NCI-H2196 treated with DMSO at 0.1 percent for 48 hours (cell line): ENCODE data around the gene TMCC2.

Experiments used
- DNase-seq: peaks from one replicate; lab custom pipeline; 2025; ENCODE audit not compliant: unreplicated experiment; lab: John Stamatoyannopoulos, UW

Gene TMCC2

GRCh38 chr1:205319081-205320018 lies 91.6 kb downstream of the TMCC2 start:
- peak; percentile 96 for DNase-seq

DNA sequence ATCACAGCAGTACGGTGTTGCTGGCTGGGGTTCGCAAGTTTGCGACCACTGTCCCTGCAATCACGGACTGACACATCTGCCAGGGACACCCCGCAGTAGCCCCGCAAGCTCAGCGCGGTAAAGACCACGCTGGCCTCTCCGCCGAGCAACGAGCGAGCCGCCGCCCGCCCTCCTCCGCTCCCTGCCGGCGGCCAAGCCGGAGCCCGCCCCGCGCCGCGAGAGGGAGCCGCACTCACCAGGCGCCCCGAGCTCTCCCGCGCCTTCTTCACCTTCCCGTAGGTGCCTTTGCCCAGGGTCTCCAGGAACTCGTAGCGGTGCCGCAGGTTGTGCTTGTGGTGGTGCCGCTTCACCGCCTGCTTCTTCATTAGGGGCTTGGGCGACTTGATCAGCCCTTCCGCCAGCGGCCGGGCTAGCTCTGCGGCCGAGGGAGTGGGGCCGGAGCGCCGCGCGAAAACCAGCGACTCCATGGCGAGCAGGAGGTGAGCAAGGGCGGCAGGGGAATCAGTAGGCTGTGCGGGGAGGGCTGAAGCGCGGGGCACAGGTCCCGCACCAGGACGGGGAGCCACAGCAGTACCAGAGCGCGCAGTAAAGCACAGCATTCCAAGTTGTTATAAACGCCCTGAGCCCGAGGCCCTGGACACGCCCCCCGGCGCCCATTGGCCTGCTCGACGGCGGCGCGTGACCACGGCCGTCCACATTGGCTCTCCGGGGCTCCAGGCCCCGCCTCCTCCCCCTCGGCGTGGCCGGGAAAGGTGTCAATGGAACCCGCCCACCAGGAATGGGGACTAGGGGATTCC lies 93.6 kb downstream of the TMCC2 start, which contains the start of gene NUAK2:
Gene NUAK2 (minus strand): TSS at position 584 of the 797 bp plus-strand sequence. CDS start 117 bp downstream, at position 467.
- DNase-seq, result peak; percentile 89

DNA sequence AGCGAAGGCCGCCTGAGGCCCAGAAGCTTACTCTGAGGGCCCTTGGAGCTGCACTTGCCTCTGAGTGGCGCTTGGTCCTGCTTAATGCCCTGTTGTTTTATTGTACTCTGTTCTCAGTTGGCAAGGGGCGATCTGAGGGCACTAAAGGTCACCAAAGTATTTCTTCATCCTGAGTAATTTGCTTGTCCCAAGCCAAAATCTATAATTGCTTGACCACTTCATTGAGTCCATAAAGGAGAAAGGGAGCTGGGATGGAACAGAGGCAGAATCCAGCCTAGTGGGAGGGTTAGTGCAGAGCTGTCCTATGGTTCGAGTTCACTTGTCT lies 94.2 kb downstream of the TMCC2 start:
- no peak for DNase-seq
